HG03175 (cell line): Measurements from ENCODE around the gene PFKFB1.
A peak's percentile ranks its signal among the peaks of the same experiment; 100 is the strongest.

Source experiments
- ATAC-seq: cut with Tn5 transposase; IDR thresholded peaks from one replicate; pipeline ENCODE4 v1.9.1; 2021; ENCODE audit warnings: mild to moderate bottlenecking, moderate library complexity; ENCODE audit not compliant: unreplicated experiment

Gene PFKFB1

DNA sequence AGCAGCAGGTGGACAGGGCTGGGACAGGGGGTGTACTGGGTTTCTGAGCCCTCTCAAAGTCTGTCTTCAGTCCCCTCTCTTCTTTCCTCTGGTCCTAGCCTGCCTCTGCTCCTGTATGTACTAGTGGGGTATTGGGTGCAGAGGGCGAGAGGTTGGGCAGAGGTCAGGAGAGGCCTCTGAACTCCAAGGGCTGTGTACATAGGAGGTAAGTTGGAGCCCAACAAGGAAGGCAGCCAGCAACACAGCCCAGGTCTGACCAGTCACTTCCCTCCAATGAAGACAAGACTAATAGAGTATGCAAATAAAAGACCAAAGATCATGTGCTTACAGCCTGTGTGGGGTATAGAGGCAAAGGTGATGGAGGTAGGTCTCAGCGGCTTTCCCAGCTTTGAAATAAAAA is at the start of gene PFKFB1:
PFKFB1 (minus strand) TSS at position 90 of the 400 bp plus-strand sequence. CDS start 181 bp downstream, outside the sequence.
- no peak for ATAC-seq

DNA sequence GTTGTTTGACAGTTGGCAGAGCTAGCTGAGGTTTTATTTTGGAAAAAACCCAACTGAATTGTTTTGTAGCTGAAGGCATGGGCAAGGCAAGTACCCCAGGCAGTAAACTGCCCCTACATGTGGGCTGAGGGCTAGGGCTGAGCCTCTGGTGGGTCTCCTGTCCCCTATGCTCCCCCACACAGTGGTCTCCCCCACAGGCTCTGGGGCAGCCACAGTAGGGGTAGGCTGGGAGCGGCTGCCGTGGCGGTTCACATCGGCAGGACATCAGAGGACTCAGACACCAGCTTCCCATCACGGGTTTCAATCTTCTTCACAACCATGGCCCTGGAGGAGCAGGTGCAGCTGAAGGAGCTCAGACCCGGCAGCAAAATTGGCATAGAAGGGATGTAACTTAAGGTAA is 47.5 kb upstream of the PFKFB1 start:
- no peak for ATAC-seq

DNA sequence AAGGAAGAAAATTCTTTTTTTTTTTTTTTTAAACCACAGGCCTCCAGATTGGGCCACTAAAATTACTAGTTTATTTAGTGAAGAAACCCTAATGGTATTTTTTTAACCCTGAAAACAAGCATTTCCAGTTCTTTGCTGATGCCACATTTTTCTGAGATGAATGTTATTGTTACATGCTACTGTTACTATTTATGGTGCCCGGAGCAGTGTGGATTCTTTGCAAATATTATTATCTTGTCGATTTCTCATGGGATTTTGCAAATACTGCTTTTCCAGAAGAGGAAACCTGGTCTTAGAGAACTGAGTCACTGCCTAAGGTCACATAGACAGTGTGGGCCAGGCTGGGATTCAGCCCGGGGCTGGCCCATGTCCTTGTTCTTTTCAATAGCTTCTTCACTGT is 45.5 kb upstream of the PFKFB1 start:
- ATAC-seq = no peak

DNA sequence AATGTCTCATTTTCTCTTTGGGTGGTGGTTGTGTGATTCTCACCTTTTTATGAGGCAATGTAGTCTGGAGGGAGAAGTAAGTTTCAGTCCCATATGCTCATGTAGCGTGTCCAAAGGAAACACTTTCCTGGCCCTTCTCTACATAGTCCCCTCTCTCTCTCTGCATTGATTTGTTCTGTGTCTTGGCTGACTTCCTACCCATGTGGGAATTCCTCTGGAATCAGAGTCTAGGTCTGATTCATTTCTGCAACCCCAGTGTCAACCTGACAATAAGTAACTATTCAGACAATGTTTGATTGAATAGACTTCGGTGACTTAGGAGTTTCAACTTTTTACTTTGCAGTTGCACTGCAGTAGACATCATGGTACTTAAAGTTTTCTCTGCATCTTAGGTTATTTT is 39.4 kb upstream of the PFKFB1 start:
- ATAC-seq = no peak

DNA sequence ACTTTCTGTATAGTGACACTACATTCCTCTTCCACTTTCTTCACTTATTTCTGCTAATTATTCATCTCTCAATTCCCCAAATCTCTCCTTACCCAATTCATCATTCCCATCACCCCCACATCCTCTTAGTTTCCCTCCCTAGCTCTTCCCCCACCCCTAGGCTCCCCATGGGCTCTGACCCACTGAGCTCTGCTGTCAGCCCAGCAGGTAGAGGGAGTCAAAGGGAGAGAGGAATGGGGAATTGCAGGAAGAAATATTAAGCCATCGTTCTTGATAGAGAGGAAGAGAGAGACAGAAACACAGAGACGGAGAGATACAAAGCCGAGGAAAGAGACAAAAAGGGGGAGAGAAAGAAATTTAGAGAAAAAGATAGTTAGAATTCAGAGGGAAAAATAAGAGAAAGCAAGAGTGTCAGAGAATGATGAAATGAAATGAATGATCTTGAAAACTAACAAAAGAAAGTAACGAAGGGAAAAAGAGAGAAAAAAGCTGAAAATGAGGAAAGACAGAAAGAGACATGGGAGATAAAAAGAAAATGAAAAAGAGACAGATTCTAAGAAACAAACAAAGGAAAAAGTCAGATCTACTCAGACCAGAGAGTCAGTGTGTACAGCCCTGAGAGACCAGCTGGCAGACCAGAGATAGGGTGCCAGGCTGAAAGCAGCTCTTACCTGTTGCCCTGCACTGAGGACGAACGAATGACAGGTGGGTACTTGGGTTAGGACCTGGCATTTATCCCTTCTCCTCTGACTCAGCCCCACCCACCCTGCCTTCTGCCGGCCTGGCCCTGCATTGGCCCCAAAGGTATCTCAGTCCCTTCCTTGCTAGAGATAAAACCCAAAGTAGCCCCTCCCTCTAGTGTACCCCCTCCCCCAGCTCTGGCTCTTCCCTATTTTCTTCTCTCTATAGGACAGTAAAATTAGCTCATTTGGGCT is 36.5 kb upstream of the PFKFB1 start, which contains the start of gene ALAS2:
ALAS2 (minus strand) TSS at position 707 of the 935 bp plus-strand sequence. CDS start 4,977 bp downstream, outside the sequence.
- no peak for ATAC-seq

DNA sequence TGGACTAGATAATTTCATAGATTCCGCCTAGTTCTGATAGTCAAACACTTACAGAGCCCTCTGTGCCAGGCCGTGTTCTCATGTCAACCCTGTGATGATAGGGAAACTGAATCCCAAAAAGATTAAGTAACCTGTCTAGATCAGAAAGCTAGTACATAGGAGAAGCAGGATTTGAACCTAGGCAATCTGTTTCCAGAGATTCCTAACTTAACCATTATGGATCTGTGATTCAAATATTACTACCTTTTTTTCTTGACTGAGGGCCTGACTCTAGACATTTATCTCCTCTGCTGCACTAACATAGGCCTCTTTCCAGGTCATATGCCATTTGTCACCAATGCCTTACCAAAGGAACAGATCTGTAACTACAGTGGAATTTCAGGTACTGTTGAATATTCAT is 35.3 kb upstream of the PFKFB1 start:
- ATAC-seq = no peak

DNA sequence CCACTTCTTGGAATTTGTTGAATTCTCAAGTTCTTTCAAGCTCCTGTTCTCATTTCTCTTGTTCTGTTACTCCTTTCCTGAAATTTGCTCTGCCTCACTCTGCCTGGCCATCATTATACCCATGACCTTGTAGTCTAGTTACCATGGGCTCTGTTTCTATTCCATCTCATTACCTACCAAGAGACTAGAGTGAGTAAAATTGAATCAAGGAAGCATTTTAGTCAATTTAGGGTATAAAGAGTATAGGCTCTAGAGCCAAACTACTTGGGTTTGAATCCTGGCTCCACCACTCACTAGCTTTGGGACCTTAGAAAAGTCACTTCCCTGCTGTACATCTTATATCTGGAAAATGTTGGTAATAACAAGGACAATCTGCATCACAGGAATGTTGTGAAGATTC is 34.6 kb upstream of the PFKFB1 start:
- no peak for ATAC-seq

DNA sequence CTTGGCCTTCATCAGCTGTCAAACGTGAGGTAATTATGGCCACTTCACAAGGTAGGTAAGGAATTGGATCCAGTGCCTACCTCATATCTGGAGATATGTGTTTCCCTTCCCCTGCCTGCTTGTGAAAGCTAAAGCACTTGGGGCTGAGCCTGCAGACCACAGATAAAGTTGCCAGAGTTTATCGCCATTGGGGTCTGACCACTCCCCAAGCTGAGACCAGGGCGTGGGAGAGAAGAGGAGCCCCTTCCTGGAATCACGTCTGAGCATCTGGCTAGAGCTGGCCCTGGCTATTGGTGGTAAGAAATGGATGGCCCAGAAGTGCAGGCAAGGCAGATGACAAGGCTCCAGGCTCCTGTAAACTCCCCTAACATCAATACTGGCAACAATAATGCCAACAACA is 34.1 kb upstream of the PFKFB1 start:
- ATAC-seq = no peak

DNA sequence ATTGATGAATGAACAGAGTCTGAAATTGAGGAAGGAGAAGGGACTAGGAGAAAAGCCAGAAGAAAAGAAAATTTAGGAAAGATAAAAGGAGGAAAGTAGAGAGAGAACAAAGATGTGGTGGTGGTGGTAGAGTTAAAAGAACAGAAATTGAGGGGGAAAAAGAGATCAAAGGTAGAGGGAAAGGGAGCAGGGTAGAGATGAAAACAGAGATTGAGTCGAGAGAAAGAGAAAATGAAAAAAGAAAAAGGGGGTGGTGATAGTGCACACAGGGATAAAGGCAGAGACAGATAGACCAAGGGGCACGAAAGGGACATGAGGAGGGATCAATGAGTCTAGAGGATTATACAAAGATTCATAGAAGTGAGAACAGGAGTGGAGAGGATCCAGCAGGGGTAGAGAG is 32.9 kb upstream of the PFKFB1 start:
- no peak for ATAC-seq

DNA sequence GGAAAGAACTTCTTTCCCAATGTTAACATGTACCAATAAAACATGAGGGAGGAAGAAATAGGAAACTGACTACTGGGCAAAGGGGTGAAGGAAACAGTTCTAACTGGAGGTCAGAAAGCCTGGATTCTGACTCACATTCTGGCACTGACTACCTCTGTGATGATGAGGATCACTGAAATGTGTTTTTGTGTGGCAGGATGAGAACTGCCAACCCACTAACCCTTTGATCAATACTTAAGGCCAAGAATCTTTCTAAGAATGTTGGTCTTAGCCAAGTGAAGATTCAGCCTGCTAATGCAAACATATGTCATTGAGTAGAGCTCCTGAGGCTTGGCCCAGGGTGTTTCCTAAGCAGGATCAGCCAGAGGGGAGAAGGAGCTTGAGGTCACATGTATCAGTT is 32.2 kb upstream of the PFKFB1 start:
- no peak for ATAC-seq

DNA sequence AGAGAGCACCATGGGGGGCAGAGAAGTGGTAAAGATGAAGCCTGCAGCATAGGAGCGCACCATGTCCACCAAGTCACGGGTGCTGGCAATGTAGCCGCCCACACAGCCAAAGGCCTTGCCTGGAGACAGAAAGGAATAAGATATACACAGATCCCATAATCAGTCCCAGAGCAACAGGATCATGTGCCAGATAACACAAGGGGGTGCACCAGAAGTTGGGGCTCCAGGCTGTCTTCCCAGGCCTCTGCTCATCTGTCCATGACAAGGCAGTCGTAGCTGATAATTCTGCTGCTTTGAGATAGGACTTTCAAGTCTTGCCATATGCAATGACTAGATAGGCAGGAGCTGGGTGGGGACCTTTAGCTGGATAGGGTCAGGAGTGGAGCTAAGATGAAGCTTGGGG is 20.9 kb upstream of the PFKFB1 start:
- ATAC-seq = no peak

DNA sequence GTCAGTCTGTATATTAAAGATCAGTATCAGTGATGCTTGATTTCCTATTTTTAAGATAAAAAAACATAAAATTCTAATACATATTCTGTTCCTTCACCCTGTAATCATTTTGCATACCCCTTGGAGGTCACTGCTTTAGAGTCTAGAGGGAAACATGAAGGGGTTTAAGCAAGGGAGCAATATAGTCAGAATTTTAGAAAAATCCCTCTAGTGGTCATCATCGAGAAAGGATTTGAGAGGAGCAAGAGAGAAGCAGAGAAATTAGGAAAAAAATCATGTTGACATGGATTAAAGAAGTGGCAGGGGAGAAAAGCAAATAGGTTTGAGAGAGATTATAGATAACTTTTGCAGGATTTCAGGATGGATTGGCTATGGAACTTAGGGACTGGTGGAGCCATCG is 17.3 kb upstream of the PFKFB1 start:
- ATAC-seq = no peak

DNA sequence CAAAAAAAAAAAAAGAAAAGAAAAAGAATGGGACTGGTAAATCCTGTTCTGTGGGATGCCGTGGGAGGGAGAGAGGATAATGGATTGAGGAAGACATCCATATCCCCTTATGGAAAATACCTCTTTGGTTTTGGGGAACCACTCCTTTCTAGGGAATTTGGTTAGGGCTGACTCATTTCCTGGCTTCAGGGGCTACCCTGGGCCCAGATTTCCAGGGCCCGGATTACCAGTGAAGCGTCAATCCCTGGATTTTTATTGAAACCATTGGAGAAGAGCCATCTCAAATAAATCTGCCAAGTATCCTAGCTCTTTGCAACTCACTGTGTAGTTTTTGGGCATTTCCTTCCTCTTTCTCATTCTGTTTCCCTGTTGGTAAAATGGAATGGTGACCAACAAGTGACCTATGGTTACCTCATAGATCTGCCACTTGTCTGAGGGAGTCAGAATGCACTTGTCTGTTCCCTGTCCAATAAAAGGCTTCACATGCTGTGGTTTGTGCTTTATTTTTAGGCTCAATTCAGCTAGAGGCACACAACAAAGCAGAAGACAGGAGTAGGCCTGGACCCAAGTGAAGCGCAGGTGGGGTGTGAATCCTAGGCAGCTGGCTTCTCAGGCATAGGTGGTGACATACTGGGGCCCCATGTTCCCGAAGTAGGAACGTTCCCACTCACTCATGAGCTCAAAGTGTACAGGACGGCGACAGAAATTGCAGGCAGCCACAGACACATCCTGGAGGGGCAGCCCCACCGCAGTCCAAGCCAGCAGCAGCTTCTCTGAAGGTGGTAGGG is 14.8 kb upstream of the PFKFB1 start:
- no peak for ATAC-seq

DNA sequence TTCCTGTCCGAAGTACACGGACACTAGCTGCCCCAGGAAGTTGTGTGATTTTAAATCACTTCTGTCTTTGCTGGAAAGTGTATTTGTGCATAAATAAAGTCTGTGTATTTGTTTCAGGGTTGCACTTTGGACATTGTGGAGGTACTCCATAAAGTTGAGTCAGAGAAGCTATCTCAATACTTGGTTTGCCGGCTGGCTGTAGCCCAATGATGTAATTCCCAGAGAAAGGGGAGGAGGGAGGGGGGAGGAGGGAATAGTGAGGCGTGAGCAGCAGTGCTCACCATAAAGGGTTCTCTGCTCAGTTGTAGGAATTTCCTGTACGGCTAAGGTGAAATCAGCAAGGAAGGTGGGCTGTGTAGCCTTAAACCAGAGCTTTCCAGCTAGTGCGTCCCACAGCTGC is 13.7 kb upstream of the PFKFB1 start:
- ATAC-seq = no peak

DNA sequence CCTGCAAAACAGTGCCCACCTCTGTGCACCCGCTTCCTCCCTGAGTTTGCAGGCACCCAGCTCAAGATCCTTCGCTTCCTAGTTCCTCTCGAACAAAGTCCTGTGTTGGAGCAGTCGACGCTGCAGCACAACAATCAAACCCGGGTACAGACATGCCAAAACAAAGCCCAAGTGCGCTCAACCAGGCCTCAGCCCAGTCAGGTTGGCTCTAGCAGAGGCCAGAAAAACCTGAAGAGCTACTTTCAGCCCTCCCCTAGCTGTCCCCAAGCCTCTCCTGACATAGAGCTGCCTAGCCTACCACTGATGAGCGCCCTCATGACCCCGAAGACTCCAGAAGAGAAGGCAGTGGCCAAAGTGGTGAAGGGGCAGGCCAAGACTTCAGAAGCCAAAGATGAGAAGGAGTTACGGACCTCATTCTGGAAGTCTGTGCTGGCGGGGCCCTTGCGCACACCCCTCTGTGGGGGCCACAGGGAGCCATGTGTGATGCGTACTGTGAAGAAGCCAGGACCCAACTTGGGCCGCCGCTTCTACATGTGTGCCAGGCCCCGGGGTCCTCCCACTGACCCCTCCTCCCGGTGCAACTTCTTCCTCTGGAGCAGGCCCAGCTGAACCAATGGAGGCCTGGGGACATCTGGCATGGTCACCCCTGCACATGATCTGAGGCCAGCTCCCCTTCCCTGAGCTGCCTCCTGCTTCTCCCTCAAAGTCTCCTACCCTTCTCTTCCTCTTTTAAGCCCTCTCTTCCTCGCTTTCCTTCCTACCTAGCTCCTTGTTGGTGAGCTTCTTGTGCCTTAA is 13.0 kb upstream of the PFKFB1 start:
- no peak for ATAC-seq

DNA sequence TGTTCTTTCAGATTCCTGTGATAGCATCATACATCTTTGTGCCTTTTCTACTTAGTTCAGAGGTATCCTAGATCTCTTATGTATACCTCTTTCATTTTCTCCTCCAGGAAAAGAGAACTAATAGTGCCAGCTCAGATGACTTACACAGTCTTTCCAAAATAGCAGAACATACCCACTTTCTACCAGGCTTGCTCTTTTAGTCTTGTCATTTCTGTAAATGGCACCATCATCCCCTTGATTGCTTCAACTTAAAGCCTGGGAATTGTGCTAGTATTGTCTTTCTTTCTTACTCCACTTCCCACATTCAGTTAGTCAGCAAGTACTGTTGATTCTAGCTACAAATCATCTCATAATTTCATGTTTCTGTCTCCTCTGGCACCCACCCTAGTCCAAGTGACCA is 11.3 kb upstream of the PFKFB1 start:
- no peak for ATAC-seq

DNA sequence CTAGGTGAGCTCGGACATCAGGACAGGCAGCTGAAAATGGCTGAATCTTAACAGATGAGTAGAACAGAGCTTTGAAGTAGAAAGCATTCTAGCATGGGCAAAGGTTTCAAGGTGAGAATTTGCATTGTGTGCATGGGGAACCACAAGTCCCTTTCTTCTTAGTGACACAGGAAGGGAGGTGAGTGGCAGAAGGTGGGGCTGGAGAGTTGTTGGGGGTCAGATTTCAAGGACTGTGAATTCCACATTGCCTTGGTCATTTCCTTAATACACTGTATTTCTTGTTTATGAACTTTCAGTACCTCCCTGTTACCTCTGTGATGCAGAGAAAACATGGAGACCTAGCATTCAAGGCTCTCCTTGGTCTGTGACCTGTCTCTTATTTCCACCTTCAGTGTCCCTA is 10.2 kb upstream of the PFKFB1 start:
- no peak for ATAC-seq

DNA sequence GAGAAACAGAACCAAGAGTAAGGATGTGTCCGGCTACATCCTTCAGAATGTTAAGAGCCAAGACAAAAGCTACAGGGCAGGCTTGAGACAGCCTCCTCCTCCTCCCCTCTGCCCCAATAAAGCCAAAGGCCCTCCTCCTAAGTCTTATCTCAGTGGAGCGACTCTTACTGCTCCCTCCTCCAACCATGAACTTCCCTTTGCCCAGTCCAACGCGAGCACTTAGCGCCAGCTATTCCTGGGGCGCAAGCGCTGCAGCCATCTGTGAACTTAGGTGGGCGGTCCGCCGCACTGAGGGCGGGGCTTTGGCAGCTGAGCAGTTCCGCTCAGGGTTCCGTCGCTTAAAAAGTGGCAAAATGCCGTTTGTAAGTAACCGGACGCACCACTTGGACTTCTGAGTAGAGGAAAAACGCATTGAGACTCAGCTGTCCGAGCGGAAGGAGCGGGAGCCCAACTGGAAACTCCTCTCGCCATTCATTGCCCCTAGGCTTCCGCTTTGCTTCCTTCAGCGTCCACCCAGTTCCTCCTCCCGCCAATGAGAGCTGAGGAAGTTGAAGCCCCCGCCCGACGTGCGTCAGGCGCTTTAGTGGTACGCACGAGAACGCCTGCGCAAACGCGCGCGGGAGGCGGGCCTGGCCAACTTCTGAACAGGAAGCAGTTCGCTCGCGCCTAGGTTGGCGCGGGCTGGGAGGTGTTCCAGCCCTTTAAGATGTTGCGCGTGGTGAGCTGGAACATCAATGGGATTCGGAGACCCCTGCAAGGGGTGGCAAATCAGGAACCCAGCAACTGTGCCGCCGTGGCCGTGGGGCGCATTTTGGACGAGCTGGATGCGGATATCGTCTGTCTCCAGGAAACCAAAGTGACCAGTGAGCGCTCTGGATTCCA is 6.0 kb upstream of the PFKFB1 start, which contains the start of gene APEX2:
APEX2 (plus strand) TSS at position 647 of the 882 bp plus-strand sequence; CDS start at position 707, 60 bp downstream.
- peak; percentile 94 for ATAC-seq

DNA sequence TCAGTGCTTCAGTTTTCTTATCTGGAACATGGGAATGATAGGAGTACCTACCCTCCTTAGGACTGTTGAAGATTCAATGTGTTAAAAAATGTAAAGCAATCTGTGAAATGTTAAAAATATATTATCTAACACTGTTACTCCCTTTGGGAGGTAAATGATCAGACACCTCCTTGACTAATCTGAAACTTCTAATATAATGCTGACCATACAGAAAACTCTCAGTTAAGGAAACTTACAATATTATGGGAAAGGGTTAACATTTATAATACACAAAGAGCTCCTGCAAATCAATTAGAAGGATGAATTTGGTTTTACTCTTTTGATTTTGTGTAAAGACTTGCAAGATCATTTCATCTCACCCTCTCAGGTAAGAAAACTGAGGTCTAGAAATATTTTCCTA is 1.6 kb upstream of the PFKFB1 start:
- no peak for ATAC-seq
